ENCODE measurements around the gene SORCS1.

SORCS1 gene

DNA sequence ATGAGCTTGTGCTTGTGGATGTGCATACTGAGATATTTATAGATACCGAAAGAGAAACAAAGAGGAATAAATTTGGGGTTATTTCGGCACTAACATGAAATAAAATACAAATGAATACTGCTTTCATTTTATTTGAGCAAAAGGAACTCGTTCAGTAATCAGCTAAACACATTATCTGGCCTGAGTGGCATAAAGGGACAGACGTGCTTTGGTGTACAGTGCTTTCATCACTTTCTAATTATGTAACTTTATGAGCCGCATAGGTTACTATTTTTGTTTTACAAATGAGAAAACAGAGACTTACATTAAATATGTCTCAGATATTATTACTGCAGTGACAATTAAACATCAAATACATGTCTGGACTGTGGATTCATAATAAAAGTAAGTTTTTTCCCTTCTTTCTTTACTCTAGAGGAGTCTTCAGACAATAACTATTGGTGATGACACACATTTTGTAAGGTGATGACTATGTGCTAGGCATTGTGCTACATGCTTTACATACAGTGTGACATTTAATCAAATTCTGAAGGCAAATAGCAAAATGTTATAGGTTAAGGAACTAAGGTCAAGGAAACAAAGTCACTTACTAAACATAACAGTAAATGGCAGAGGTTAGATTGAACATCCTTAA is 503.3 kb downstream of the SORCS1 start:
- DNase-seq (ENCODE audit: low spot score): no peak

GRCh38 chr10:106660550-106660949 is 504.0 kb downstream of the SORCS1 start:
- no peak for DNase-seq (ENCODE audit: low spot score)

GRCh38 chr10:106655636-106656035 is 508.9 kb downstream of the SORCS1 start:
- no peak for DNase-seq (ENCODE audit: low spot score)

- no peak for DNase-seq (ENCODE audit: low spot score)
Observed at GRCh38 chr10:106655165-106655564, 509.3 kb downstream of the SORCS1 start.

DNA sequence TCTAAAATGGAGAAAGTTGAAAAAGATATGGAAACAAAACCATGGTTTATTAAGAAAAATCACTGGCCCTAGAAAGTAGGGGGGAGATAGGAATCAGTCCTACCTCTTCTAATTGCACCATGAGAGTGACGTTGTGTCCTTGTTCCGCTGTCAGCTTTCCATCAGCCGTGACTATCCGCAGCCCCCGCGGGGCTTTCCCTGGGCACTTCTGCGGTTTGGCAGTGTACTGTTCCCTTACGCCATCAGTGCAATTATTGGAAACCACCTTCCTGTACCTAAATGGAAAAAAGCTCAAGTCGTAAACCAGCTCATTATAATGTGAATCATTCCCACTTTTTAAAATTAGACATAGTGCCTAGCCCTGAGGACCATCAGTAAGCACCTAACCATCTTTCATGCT is 512.2 kb downstream of the SORCS1 start:
- no peak for DNase-seq (ENCODE audit: low spot score)

DNA sequence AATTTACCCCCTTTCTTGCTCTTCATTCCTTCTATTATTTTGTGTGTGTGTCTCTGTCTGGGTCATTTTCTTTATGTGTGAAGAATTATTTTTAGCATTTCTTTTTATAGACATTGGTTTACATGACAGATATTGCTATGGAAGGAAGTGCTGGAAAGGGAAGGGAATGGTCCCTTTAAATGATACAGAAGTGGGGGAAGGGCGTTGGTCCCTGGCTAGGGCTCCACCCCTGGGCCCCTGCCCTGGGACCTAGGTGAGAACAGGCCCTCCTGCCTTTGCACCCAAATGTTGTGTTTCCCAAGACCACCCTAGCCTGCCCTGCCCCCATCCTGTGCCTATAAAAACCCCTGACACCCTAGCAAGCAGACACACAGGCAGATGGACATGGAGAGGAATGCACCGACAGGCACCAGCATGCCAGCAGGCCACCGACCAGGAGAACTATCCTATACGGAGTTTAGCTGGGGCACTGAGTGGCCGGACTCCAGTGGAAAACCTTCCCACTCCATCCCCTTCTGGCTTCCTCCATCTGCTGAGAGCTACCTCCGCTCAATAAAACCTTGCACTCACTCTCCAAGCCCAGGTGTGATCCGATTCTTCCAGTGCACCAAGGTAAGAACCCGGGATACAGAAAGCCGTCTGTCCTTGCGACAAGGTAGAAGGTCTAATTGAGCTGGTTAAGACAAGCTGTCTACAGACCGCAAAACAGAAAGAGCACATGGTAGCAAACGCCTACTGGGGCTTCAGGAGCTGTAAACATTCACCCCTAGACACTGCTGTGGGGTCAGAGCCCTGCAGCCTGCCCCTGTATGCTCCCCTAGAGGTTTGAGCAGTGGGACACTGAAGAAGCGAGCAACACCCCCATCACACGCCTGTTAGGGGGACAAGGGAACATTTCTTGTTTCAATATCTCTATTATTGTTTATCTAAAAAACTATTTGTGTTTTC is 515.7 kb downstream of the SORCS1 start:
- no peak for DNase-seq (ENCODE audit: low spot score)

DNA sequence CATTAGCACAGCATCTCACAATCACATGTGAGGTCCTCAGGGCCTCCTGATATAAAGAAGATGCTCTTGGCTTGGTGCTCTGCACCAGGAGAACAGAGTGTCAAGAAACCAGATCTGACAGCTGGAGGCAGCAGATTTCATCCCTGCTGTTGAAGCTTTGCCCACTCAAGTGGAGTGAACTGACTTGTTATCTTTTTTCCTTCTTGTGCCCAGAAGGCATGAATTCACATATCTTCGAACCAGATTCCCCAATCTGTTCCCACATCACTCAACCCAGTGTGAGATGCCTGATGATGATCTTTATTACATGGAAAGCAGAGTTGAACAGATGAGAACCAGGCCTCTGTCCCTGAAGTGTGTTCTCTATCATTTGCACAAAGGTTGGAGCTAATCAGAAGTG is 521.0 kb downstream of the SORCS1 start:
- no peak for DNase-seq (ENCODE audit: low spot score)

- no peak for DNase-seq (ENCODE audit: low spot score)
Observed at GRCh38 chr10:106637873-106638272, 526.6 kb downstream of the SORCS1 start.

DNA sequence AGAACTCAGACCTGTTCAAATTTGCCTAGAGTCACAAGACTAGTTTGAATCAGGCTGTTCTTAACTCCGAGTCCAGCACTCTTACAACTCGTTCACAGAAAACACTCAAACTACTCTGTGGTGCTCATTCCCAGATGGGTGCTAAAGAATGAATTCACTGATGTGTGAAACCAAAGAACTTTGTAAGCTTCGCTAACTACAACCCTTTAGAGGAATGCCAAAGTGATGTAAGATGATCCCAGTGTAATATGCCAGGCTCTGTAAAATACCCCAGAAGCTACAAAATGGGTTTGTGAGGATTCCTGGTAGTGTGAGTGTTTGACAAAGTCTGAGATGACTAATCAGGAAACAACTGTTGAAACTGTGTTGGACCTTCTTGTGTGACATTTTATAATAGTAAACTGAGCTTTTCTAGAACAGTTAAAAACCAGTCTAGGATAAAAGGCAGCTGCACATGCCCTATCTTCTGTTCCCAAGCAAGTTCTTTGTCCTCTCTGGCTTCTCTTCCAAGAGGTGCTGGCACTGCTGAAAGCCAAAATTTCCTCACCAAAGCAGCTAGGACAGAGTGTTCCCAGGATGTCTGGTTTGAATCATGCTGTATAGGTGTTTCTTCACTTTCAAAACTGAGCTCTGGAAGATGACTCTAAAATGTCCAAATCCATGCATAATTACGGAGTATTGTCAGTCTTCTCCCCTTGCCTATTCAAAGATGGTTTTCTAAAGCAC is 527.6 kb downstream of the SORCS1 start:
- DNase-seq (ENCODE audit: low spot score): no peak

- DNase-seq (ENCODE audit: low spot score): no peak
Observed at GRCh38 chr10:106635947-106636346, 528.6 kb downstream of the SORCS1 start.

DNA sequence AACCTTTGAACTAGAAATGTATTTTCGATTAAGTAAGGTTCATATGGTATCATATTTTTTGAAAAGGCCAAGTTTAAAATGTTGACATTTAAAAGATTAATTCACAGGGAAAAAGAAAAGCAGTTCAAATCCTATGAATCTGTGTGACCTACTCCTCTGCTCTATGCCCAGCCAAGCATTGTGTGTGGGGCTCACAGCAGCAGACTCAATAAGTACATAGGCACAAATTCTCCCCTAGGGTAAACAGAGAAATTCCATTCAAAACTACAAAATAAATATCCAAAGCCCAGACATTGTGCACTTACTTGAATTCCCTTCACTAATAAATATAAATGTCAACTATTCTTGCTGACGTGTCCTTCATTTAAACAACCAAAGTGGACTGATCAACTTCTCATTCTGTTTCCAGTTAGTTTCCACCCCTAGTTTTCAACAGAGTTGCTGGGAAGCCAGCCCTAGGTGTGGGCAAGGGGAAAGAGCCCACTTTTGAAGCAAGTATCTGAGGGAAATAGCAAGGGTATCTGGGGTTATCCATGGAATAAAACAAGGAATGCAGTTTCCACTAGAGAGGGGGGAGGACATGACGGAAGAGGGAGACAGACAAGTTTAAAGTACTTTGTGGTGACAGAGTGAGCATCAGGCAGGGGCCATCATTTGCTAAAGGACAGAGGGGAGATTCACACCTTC is 533.3 kb downstream of the SORCS1 start:
- DNase-seq (ENCODE audit: low spot score): no peak

DNA sequence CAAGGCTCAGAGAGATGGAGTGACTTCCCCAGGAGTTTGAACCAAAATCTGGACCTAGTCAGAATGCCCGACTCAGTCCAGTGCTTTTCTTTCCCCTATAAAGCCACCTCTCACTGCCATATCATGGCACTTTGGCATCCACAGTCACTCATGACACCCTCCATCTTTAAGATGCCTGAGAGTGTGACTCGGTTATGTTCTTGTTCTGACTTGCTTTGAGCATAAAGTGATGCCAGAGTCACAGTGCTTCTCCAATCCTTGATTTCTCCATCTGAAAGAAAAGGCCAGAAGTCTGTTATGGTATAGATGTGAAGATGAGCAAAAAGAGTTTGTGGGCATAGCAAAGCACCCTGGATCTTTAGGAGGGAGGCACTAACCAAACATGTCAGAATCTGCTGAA is 538.1 kb downstream of the SORCS1 start:
- no peak for DNase-seq (ENCODE audit: low spot score)

GRCh38 chr10:106625751-106626150 is 538.8 kb downstream of the SORCS1 start:
- DNase-seq (ENCODE audit: low spot score): no peak

GRCh38 chr10:106619346-106619745 is 545.2 kb downstream of the SORCS1 start:
- DNase-seq (ENCODE audit: low spot score): no peak

DNA sequence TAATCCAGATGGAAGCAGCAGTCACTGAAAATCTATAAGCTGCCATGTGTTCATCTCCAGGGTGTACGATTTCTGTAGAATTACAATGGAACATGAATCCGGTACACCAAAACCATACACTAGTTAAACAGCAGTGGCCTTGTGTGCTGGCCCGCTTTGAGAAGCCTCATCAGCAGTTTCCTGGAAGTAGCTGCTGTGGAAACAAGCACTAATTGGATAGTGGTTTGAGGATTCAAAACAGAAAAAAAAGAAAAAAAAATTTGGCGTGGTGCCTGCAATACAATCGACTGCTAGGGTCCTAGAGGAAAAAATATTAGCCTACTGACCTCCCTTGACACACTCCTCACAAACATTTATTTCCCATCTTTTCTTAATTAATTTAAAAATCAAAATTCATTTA is 545.9 kb downstream of the SORCS1 start:
- DNase-seq (ENCODE audit: low spot score): no peak

GRCh38 chr10:106615081-106615480 is 549.4 kb downstream of the SORCS1 start:
- no peak for DNase-seq (ENCODE audit: low spot score)

DNA sequence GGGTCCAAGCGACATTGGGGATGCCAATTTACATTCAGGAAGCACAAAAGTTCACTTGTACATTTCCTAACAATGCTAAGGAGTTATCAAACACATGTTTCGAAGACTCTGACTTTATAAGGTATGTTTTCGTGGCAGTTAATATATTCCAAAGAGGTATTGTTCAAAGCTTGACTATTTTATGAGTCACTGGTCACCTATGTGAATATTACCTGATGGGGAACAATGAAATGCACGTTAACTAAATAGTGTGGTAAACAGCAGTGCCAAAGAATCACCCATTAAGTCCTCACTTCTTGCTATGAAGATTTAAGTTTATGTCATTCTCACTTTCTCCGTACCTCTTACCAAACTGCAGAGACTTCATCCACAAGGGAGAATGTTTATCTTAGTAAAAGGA is 550.2 kb downstream of the SORCS1 start:
- DNase-seq (ENCODE audit: low spot score): no peak

DNA sequence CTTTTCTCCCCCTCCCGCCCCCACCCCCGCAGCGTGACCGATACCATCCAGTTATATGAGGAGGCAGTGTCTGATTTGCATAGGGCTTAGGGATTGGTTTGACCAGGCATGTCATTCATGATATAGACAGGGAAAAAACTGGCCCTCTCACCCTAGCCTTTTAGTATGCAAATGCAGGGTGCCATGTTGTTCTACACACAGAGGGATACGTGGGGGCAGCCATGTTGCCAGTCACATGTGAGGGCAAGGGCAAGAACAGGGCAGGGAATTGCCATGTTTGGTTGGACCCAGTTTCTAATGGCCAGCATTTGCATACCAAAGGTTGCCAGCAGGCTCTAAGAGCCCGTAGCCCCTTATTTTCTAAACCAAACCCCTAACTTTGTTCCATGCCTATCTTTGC is 552.1 kb downstream of the SORCS1 start:
- no peak for DNase-seq (ENCODE audit: low spot score)

DNA sequence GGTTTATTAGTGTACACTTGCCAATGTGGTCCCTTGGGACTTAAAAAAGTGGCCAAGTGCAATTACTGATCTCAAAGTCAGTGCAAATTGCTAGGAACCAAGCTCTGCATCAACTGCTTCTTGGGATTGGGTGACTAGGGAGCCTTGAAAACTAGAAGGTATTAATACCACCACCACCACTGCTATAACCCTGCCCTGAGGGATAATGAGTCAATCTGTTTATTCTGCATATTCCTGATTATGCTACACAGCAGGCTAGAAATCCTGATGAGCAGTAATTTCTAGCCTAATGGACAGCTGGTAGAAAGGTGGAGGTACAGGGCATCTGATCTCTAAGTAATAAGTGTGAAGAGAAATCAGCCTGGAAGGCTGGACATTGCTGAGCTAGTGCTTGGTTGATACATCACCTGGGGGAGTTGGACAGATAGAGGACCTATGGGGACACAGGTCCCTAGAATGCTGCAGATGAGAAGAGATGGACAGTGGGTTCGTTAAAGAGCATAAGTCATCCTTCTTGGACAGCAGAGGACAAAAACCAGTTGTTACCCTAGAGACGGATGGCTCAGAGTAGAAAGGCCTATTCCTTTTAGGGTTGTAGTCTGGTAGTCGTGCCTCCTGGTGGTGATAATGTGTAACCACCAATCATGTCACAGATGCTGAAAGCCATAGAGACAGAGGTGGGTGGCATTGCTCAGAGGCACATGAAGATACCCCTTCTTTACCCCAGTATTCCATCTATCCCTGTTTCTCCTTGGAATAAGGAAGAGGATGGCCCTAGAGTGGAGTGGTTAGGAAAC is 554.8 kb downstream of the SORCS1 start:
- DNase-seq (ENCODE audit: low spot score): no peak

GRCh38 chr10:106608066-106608465 is 556.4 kb downstream of the SORCS1 start:
- DNase-seq (ENCODE audit: low spot score): no peak

- no peak for DNase-seq (ENCODE audit: low spot score)
Observed at GRCh38 chr10:106595281-106595680, 569.2 kb downstream of the SORCS1 start.

Measured in ecto neural progenitor cell (in vitro differentiated cells).